Breast epithelium (tissue), 3 donors: ENCODE measurements around the gene ADAMTSL5.

Source experiments
- POLR2A ChIP-seq: fragments of 450-650 bp; IDR thresholded peaks from one replicate; pipeline ENCODE4 v1.6.1; 2016; ENCODE audit warnings: antibody characterized with exemption, mild to moderate bottlenecking, moderate library complexity
- TF ChIP-seq, protein P1 (sequence below), 3 donors: fragments of 450-650 bp; IDR thresholded peaks; one replicate each; pipeline ENCODE4 v1.5.1; 2016 to 2017; ENCODE audit warnings: antibody characterized with exemption in 3 of 3, mild to moderate bottlenecking in 3 of 3, moderate library complexity in 3 of 3

GRCh38 chr19:1551068-1552040 lies 38.5 kb upstream of the ADAMTSL5 start:
- no peak for TF ChIP-seq POLR2A
- TF ChIP-seq, protein P1, sequence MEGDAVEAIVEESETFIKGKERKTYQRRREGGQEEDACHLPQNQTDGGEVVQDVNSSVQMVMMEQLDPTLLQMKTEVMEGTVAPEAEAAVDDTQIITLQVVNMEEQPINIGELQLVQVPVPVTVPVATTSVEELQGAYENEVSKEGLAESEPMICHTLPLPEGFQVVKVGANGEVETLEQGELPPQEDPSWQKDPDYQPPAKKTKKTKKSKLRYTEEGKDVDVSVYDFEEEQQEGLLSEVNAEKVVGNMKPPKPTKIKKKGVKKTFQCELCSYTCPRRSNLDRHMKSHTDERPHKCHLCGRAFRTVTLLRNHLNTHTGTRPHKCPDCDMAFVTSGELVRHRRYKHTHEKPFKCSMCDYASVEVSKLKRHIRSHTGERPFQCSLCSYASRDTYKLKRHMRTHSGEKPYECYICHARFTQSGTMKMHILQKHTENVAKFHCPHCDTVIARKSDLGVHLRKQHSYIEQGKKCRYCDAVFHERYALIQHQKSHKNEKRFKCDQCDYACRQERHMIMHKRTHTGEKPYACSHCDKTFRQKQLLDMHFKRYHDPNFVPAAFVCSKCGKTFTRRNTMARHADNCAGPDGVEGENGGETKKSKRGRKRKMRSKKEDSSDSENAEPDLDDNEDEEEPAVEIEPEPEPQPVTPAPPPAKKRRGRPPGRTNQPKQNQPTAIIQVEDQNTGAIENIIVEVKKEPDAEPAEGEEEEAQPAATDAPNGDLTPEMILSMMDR (IDR thresholded peaks at IDR 0.05), result no peak
